ENCODE data around the gene IRF2BP1.

Gene IRF2BP1

DNA sequence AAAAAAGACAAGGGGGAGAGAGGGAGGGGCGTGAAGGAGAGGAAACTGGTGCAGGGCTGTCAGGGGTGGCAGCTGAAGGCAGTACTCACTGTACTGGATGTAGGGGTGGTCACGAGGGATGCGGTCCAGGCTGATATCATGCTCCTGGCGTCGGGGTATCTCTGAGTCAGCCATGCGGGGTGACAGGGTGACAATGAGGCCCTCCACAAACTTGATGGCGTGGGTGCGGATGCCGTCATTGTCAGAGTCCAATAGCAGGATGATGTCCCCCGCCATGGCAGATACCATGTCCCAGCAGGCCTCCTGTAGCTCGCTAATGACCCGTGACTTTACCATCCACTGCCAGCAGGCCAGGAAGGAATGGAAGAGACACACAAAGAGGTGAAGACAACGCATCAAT, 38.3 kb downstream of the IRF2BP1 start:
- Histone ChIP-seq H3K9ac (no peak overlapping the region), H3K4me2 (no peak overlapping the region), H4K20me1 (peaks cover 0 to 93% (median 44%) of the 10 kb centered on the region in 11 experiments; a peak in 19 of 22 replicates), H3K9me3 (replicated peaks in 1 of 11) (no peaks in the 10 kb centered on the region), H3K4me1 (no peaks in the 10 kb centered on the region), H3K27ac (no peak overlapping the region), H3K36me3 (peaks cover 100% of the 10 kb centered on the region in 11 experiments), H3K4me3 (no peak overlapping the region), H3K27me3 (no peaks in the 10 kb centered on the region)
- TF ChIP-seq Cebpa-rat (IDR thresholded peaks at IDR 0.05), result no peak

DNA sequence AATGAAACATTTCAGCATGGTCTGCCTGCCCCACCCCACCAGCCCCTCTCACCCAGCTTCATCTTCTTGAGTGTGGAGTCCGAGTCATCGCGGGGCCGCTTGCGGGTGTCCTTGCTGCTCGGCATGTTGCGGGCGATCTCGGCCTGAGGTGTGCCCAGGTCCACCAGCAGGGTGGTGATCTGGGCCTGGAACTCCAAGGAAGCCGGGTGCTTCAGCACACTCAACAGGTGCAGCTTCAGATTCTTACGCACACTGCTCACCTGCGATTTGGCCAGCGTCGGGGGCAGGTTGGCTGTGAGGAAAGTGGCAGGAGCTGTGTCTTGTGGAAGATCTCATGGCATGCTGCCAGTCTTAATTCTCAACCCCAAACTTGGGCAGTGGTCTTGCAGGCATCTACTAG, 43.7 kb downstream of the IRF2BP1 start:
- no peaks in the 10 kb centered on the region for H3K9me3 ChIP-seq (replicated peaks in 1 of 11)
- no peaks in the 10 kb centered on the region for H3K27me3 ChIP-seq
- no peak overlapping the region for H3K4me2 ChIP-seq
- H3K36me3 ChIP-seq, result peaks cover 100% of the 10 kb centered on the region in 11 experiments
- H4K20me1 ChIP-seq, result peaks cover 0 to 93% (median 50%) of the 10 kb centered on the region in 11 experiments; a peak in 19 of 22 replicates
- no peak overlapping the region for H3K27ac ChIP-seq
- no peak overlapping the region for H3K4me3 ChIP-seq
- no peaks in the 10 kb centered on the region for H3K4me1 ChIP-seq
- no peak overlapping the region for H3K9ac ChIP-seq
- no peak for TF ChIP-seq Cebpa-rat (IDR thresholded peaks at IDR 0.05)

GRCh38 chr19:45834970-45835369, 51.0 kb downstream of the IRF2BP1 start:
- Histone ChIP-seq H3K4me3 (no peak overlapping the region), H3K27me3 (no peaks in the 10 kb centered on the region), H3K4me1 (no peaks in the 10 kb centered on the region), H3K9ac (no peak overlapping the region), H4K20me1 (peaks cover 4 to 90% (median 45%) of the 10 kb centered on the region in 11 experiments; a peak in 18 of 22 replicates), H3K4me2 (no peak overlapping the region), H3K9me3 (replicated peaks in 1 of 11) (no peaks in the 10 kb centered on the region), H3K27ac (no peak overlapping the region), H3K36me3 (peaks cover 98 to 100% (median 100%) of the 10 kb centered on the region in 11 experiments)
- TF ChIP-seq Cebpa-rat (IDR thresholded peaks at IDR 0.05), result no peak
